GM15510 (cell line): Measurements from ENCODE around the gene NRSN2.

Experiments
- POLR2A ChIP-seq: IDR thresholded peaks from 3 replicates; pipeline ENCODE4 v1.6.1; 2011; ENCODE audit warnings: borderline replicate concordance; ENCODE audit not compliant: insufficient read length; ENCODE audit errors: extremely low read depth

The NRSN2 gene

GRCh38 chr20:361561-361960 is 14.7 kb downstream of the NRSN2 start:
- no peak for TF ChIP-seq POLR2A

- no peak for TF ChIP-seq POLR2A
Observed at GRCh38 chr20:362271-363254, 15.7 kb downstream of the NRSN2 start.

- TF ChIP-seq POLR2A = no peak
Observed at GRCh38 chr20:363319-364078, 16.6 kb downstream of the NRSN2 start.

GRCh38 chr20:364905-365794 is 18.2 kb downstream of the NRSN2 start:
- no peak for TF ChIP-seq POLR2A

- no peak for TF ChIP-seq POLR2A
Observed at GRCh38 chr20:366041-366718, 19.3 kb downstream of the NRSN2 start.

- no peak for TF ChIP-seq POLR2A
Observed at GRCh38 chr20:366719-367485, 20.0 kb downstream of the NRSN2 start.

GRCh38 chr20:367486-367887 is 20.6 kb downstream of the NRSN2 start:
- TF ChIP-seq POLR2A = no peak

- no peak for TF ChIP-seq POLR2A
Observed at GRCh38 chr20:368915-369314, 22.0 kb downstream of the NRSN2 start.

GRCh38 chr20:370151-370600 is 23.3 kb downstream of the NRSN2 start:
- TF ChIP-seq POLR2A = no peak

- TF ChIP-seq POLR2A = no peak
Observed at GRCh38 chr20:370977-371754, 24.3 kb downstream of the NRSN2 start.

GRCh38 chr20:371755-372542 is 25.0 kb downstream of the NRSN2 start:
- no peak for TF ChIP-seq POLR2A
